B cell (primary cell): ENCODE measurements around the gene IGFBP7. TPM values are rescaled to one million over a fixed set of nuclear protein-coding genes. Genes with fewer than 3 reads are reported as not detected.
"Not testable (repeated sequence)": the region's sequence is repeated elsewhere in the genome, so short reads cannot be mapped to it uniquely, and the experiment has no call there.

Experiments
- ATAC-seq: fragments of 200-7000 bp; cut with Tn5 transposase; one replicate; pipeline ENCODE4 v1.10.0; 2021; ENCODE audit warnings: low read depth, mild to moderate bottlenecking, moderate number of reproducible peaks, moderate library complexity
- CTCF ChIA-PET: fragments of 350-600 bp; sonication (Branson Sonifier 250); formaldehyde crosslinking; loops from one replicate; lab custom pipeline; 2021; ENCODE audit warnings: antibody characterized with exemption, inconsistent platforms; lab: Charles Lee
- POLR2A ChIA-PET: fragments of 350-600 bp; sonication (Branson Sonifier 250); formaldehyde crosslinking; loops from one replicate; lab custom pipeline; 2021; ENCODE audit warnings: antibody characterized with exemption; lab: Charles Lee
- DNase-seq: peaks from one replicate; pipeline ENCODE4 v3.0.0; 2013
- H2AFZ ChIP-seq: 2 replicates; pipeline ENCODE4 v1.6.1; 2012; ENCODE audit warnings: mild to moderate bottlenecking, low read depth, low read length; ENCODE audit not compliant: insufficient read depth, poor library complexity, severe bottlenecking
- H3K27ac ChIP-seq, 2 donors: 1 replicate in 1 of 2; 2 replicates in 1 of 2; pipeline ENCODE4 v1.5.1; 2012 to 2013; ENCODE audit warnings: low read length in 2 of 2, mild to moderate bottlenecking in 2 of 2, moderate library complexity in 1 of 2
- H3K27me3 ChIP-seq, 4 experiments: fragments of 200-600 bp in 1 of 4; sonication (generic) in 1 of 4; replicated peaks in 1 of 4; 1 replicate in 2 of 4; 2 replicates in 2 of 4; pipeline versions ENCODE4 v1.6.1 to v1.7.0; 2013 to 2016; ENCODE audit warnings: low read length in 3 of 4, mild to moderate bottlenecking in 2 of 4, mixed read lengths in 1 of 4, moderate library complexity in 1 of 4; ENCODE audit not compliant: insufficient read depth in 4 of 4, control insufficient read depth in 3 of 4; ENCODE audit errors: control extremely low read depth in 1 of 4
- H3K36me3 ChIP-seq, 2 experiments: replicated peaks in 1 of 2; 1 replicate in 1 of 2; 2 replicates in 1 of 2; pipeline versions ENCODE4 v1.6.1 to v1.7.1; 2013; ENCODE audit warnings: low read length in 1 of 2; ENCODE audit not compliant: insufficient read depth in 2 of 2, control insufficient read depth in 1 of 2; ENCODE audit errors: control extremely low read depth in 1 of 2, extremely low read depth in 1 of 2
- H3K4me1 ChIP-seq, 2 donors: fragments of 200-600 bp in 1 of 2; sonication (generic) in 1 of 2; 1 replicate in 1 of 2; 2 replicates in 1 of 2; pipeline versions ENCODE4 v1.5.1 to v1.6.1; 2013 to 2017; ENCODE audit warnings: low read length in 2 of 2; ENCODE audit not compliant: control insufficient read depth in 2 of 2, insufficient read depth in 2 of 2
- H3K4me2 ChIP-seq: replicated peaks from 2 replicates; pipeline ENCODE3; 2012; ENCODE audit warnings: mild to moderate bottlenecking, low read depth, low read length; ENCODE audit not compliant: poor library complexity, severe bottlenecking
- H3K4me3 ChIP-seq, 5 experiments: fragments of 200-600 bp in 1 of 5; sonication (generic) in 1 of 5; 1 replicate in 3 of 5; 2 replicates in 2 of 5; pipeline versions ENCODE4 v1.5.1 to v1.7.0; 2011 to 2016; ENCODE audit warnings: low read length in 4 of 5, mild to moderate bottlenecking in 4 of 5, low read depth in 2 of 5, control low read depth in 1 of 5, moderate library complexity in 1 of 5; ENCODE audit not compliant: insufficient read depth in 1 of 5; ENCODE audit errors: control extremely low read depth in 1 of 5, extremely low read depth in 1 of 5
- H3K79me2 ChIP-seq: fragments of 200-600 bp; sonication (generic); one replicate; pipeline ENCODE4 v1.6.0; 2016; ENCODE audit warnings: low read length; ENCODE audit not compliant: control insufficient read depth, insufficient read depth
- H3K9ac ChIP-seq: fragments of 200-600 bp; sonication (generic); 2 replicates; pipeline ENCODE4 v1.6.1; 2017; ENCODE audit warnings: mild to moderate bottlenecking, low read length, moderate library complexity
- H3K9me3 ChIP-seq, 3 donors: one replicate each; pipeline versions ENCODE4 v1.6.1 to v1.7.1; 2013; ENCODE audit warnings: low read length in 2 of 3; ENCODE audit not compliant: control insufficient read depth in 2 of 3, insufficient read depth in 1 of 3; ENCODE audit errors: control extremely low read depth in 1 of 3
- H4K20me1 ChIP-seq: 2 replicates; pipeline ENCODE4 v1.6.0; 2012; ENCODE audit warnings: mild to moderate bottlenecking, low read length; ENCODE audit not compliant: insufficient read depth, control insufficient read depth, poor library complexity, severe bottlenecking
- H3K27ac Mint-ChIP-seq: one replicate; pipeline ENCODE4 v1.8.0; 2021; ENCODE audit warnings: mixed read lengths
- H3K27me3 Mint-ChIP-seq: one replicate; pipeline ENCODE4 v1.8.0; 2021; ENCODE audit warnings: mixed read lengths
- H3K4me1 Mint-ChIP-seq: one replicate; pipeline ENCODE4 v1.8.0; 2021; ENCODE audit warnings: mixed read lengths
- H3K4me3 Mint-ChIP-seq: one replicate; pipeline ENCODE4 v1.8.0; 2021; ENCODE audit warnings: mixed read lengths
- H3K9me3 Mint-ChIP-seq: one replicate; pipeline ENCODE4 v1.8.0; 2022; ENCODE audit warnings: mixed read lengths; ENCODE audit not compliant: insufficient read depth
- EZH2 ChIP-seq: IDR thresholded peaks from 2 replicates; pipeline ENCODE4 v1.6.1; 2012; ENCODE audit warnings: borderline replicate concordance, low read depth, mild to moderate bottlenecking, moderate library complexity, low read length; ENCODE audit not compliant: insufficient read depth, poor library complexity, severe bottlenecking
- WGBS: methylation state at CpG from one replicate; pipeline ENCODE4 v1.1.5; 2013; ENCODE audit warnings: missing lambda C conversion rate; ENCODE audit not compliant: insufficient coverage; 5-methylcytosine and 5-hydroxymethylcytosine counted together
- intact Hi-C: fragments of 100-400 bp; cut with micrococcal nuclease; formaldehyde crosslinking; loops from one replicate; pipeline ENCODE4 v1.10.0; 2022
- polyA plus RNA-seq: library from polyadenylated mRNA; depleted of rRNA; stranded (reverse); fragments of >200 nt; gene quantifications from 2 replicates; pipeline ENCODE4 v1.2.3, GENCODE V29; 2012
- total RNA-seq, 2 donors: library from RNA; stranded (reverse); fragments of 120-200 nt in 1 of 2; gene quantifications; 1 replicate in 1 of 2; 2 replicates in 1 of 2; pipeline versions ENCODE4 v1.2.3 to v1.2.4, GENCODE V29; 2013 to 2022
- TF ChIP-seq, protein P1 (sequence below): fragments of 200-600 bp; IDR thresholded peaks from one replicate; pipeline ENCODE4 v1.8.0; 2022; ENCODE audit warnings: antibody characterized with exemption, mild to moderate bottlenecking

Gene IGFBP7
- total and polyA plus RNA-seq, 2 donors (not counting 1 experiment from before 2014, with no cell fraction given): 0.37 TPM; not detected in 1

DNA sequence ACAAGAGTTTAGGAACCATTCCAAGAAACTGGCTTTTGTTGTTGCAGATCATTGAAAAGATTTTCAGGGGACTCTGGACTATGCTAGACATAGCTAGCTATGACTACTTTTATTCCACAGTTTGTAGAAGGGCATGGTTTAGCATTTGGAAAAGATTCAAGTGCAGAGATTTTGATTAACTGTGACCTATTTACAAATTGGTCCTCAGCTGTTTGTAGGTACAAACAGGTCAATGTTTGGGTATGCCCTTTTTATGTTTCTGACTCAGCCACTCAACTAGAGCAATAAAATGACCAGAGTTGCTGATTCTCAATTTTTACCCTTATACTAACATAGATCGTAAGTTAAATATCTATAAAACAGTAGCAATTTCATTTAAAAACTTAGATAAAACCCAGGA, 46.7 kb downstream of the IGFBP7 start:
- Histone ChIP-seq H3K9me3 (no peaks in the 10 kb centered on the region), H3K4me3 (no peak overlapping the region), H3K4me2 (no peak overlapping the region), H2AFZ (no peak overlapping the region), H4K20me1 (no peaks in the 10 kb centered on the region), H3K9ac (no peak overlapping the region), H3K79me2 (no peaks in the 10 kb centered on the region), H3K27me3 (no peaks in the 10 kb centered on the region), H3K27ac (no peak overlapping the region), H3K4me1 (no peaks in the 10 kb centered on the region), H3K36me3 (no peaks in the 10 kb centered on the region)
- no CpG with 5 or more reads among the region's 1 CpG for WGBS
- ATAC-seq (no peak), DNase-seq (no peak)
- intact Hi-C loops: no loop called here
- H3K27ac Mint-ChIP-seq: no peak overlapping the region
- ChIA-PET CTCF (no interaction called here), POLR2A (no interaction called here)
- H3K9me3 Mint-ChIP-seq: peaks cover 5% of the 10 kb centered on the region
- H3K4me1 Mint-ChIP-seq: no peaks in the 10 kb centered on the region
- H3K27me3 Mint-ChIP-seq: peaks cover 9% of the 10 kb centered on the region
- no peak overlapping the region for H3K4me3 Mint-ChIP-seq
- TF ChIP-seq, protein P1, sequence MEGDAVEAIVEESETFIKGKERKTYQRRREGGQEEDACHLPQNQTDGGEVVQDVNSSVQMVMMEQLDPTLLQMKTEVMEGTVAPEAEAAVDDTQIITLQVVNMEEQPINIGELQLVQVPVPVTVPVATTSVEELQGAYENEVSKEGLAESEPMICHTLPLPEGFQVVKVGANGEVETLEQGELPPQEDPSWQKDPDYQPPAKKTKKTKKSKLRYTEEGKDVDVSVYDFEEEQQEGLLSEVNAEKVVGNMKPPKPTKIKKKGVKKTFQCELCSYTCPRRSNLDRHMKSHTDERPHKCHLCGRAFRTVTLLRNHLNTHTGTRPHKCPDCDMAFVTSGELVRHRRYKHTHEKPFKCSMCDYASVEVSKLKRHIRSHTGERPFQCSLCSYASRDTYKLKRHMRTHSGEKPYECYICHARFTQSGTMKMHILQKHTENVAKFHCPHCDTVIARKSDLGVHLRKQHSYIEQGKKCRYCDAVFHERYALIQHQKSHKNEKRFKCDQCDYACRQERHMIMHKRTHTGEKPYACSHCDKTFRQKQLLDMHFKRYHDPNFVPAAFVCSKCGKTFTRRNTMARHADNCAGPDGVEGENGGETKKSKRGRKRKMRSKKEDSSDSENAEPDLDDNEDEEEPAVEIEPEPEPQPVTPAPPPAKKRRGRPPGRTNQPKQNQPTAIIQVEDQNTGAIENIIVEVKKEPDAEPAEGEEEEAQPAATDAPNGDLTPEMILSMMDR: no peak
- no peak for TF ChIP-seq EZH2

DNA sequence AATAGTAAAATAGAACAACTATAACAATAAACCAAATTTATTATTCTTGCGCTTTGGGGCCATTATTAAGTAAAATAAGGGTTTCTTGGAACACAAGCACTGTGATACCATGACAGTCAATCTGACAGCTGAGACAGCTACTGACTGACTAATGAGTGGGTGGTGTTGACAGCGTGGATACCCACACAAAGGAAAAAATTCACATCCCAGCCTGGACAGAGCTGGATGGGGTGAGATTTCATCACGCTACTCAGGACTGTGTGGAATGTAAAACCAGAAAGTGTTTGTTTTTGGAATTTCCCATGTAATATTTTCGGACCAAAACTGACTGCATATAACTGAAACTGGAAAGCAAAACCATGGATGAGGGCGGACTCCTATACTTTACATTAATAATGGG, 48.8 kb downstream of the IGFBP7 start:
- no peaks in the 10 kb centered on the region for H3K9me3 ChIP-seq
- H3K27me3 ChIP-seq: no peaks in the 10 kb centered on the region
- DNase-seq: no peak
- TF ChIP-seq, protein P1: no peak
- no peak for TF ChIP-seq EZH2
- ChIA-PET POLR2A (no interaction called here), CTCF (no interaction called here)
- H3K27ac ChIP-seq: no peak overlapping the region
- no peaks in the 10 kb centered on the region for H3K36me3 ChIP-seq
- H3K27ac Mint-ChIP-seq: no peak overlapping the region
- WGBS: no CpG with 5 or more reads among the region's 5 CpGs
- peaks cover 26% of the 10 kb centered on the region for H3K27me3 Mint-ChIP-seq
- intact Hi-C loops: no loop called here
- ATAC-seq: no peak
- H3K79me2 ChIP-seq: no peaks in the 10 kb centered on the region
- no peak overlapping the region for H3K4me3 Mint-ChIP-seq
- H2AFZ ChIP-seq: no peak overlapping the region
- no peaks in the 10 kb centered on the region for H3K4me1 Mint-ChIP-seq
- peaks cover 5% of the 10 kb centered on the region for H3K9me3 Mint-ChIP-seq
- no peaks in the 10 kb centered on the region for H4K20me1 ChIP-seq
- H3K4me2 ChIP-seq: no peak overlapping the region
- no peaks in the 10 kb centered on the region for H3K4me1 ChIP-seq
- H3K4me3 ChIP-seq: no peak overlapping the region
- H3K9ac ChIP-seq: no peak overlapping the region

DNA sequence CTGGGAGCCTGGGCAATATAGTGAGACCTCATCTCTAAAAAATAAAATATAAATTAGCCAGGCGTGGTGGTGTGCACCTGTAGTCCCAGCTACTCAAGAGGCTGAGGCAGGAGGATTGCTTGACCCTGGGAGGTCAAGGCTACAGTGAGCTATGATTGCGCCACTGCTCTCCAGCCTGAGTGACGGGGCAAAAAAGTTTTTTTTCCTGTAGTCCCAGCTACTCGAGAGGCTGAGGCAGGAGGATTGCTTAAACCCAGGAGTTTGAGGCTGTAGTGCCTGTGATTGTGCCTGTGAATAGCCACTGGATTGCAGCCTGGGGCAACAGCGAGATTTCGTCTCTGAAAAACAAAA, 49.5 kb downstream of the IGFBP7 start:
- H3K4me3 ChIP-seq, H3K4me3 Mint-ChIP-seq, H3K27ac ChIP-seq, DNase-seq, H3K36me3 ChIP-seq, H3K4me1 Mint-ChIP-seq, H3K9ac ChIP-seq, CTCF ChIA-PET, POLR2A ChIA-PET, H3K27ac Mint-ChIP-seq, H3K9me3 ChIP-seq, H3K9me3 Mint-ChIP-seq, H3K4me2 ChIP-seq, H3K27me3 ChIP-seq, H4K20me1 ChIP-seq, ATAC-seq, H3K79me2 ChIP-seq, H2AFZ ChIP-seq, intact Hi-C loops, H3K4me1 ChIP-seq: not testable (repeated sequence)
- H3K27me3 Mint-ChIP-seq: peaks cover 28% of the 10 kb centered on the region
- WGBS: 98% methylated on average over 4 of the region's 6 CpGs
